SK-N-SH treated with all-trans-retinoic acid at 6 μM for 48 hours (cell line): ENCODE measurements around the gene ZYG11A.
"Not testable (repeated sequence)": the region's sequence is repeated elsewhere in the genome, so short reads cannot be mapped to it uniquely, and the experiment has no call there.

Experiments
- ATAC-seq: fragments of 200-7000 bp; cut with Tn5 transposase; 3 replicates; pipeline ENCODE4 v1.9.1; 2020; ENCODE audit warnings: mild to moderate bottlenecking, moderate library complexity
- ARNTL ChIP-seq: fragments of 450-650 bp; formaldehyde crosslinking; IDR thresholded peaks from 2 replicates; pipeline ENCODE4 v1.5.0; 2020; ENCODE audit warnings: low read depth, mild to moderate bottlenecking, moderate library complexity, borderline replicate concordance
- CREB5 ChIP-seq: fragments of 250-450 bp; sonication (Bioruptor Pico); IDR thresholded peaks from 2 replicates; pipeline ENCODE4 v1.5.1; 2020; ENCODE audit warnings: low read depth, mild to moderate bottlenecking, moderate library complexity
- CSDC2 ChIP-seq: fragments of 250-450 bp; sonication (Bioruptor Pico); IDR thresholded peaks from 2 replicates; pipeline ENCODE4 v1.5.0; 2020; ENCODE audit warnings: mild to moderate bottlenecking, moderate library complexity
- CSRNP3 ChIP-seq: fragments of 250-450 bp; sonication (Bioruptor Pico); IDR thresholded peaks from 2 replicates; pipeline ENCODE4 v1.5.1; 2021; ENCODE audit warnings: mild to moderate bottlenecking, moderate library complexity
- ESRRG ChIP-seq: fragments of 250-450 bp; sonication (Bioruptor Pico); IDR thresholded peaks from 2 replicates; pipeline ENCODE4 v1.6.1; 2021; ENCODE audit warnings: mild to moderate bottlenecking
- GLIS3 ChIP-seq: fragments of 250-450 bp; sonication (Bioruptor Pico); IDR thresholded peaks from 2 replicates; pipeline ENCODE4 v1.5.0; 2020; ENCODE audit warnings: mild to moderate bottlenecking, moderate library complexity
- ISL1 ChIP-seq: fragments of 250-450 bp; sonication (Bioruptor Pico); IDR thresholded peaks from 2 replicates; pipeline ENCODE4 v2.1.2; 2022; ENCODE audit warnings: mild to moderate bottlenecking, moderate library complexity
- OSR1 ChIP-seq: fragments of 250-450 bp; sonication (Bioruptor Pico); IDR thresholded peaks from 2 replicates; pipeline ENCODE4 v1.8.0; 2022; ENCODE audit warnings: moderate library complexity, mild to moderate bottlenecking, inconsistent platforms
- PATZ1 ChIP-seq: fragments of 250-450 bp; sonication (Bioruptor Pico); IDR thresholded peaks from 2 replicates; pipeline ENCODE4 v1.8.0; 2020; ENCODE audit warnings: mild to moderate bottlenecking, moderate library complexity, borderline replicate concordance
- POU6F1 ChIP-seq: fragments of 250-450 bp; sonication (Bioruptor Pico); IDR thresholded peaks from 2 replicates; pipeline ENCODE4 v1.8.0; 2021; ENCODE audit warnings: low read depth, mild to moderate bottlenecking, moderate library complexity, borderline replicate concordance
- RARB ChIP-seq: fragments of 250-450 bp; sonication (Bioruptor Pico); IDR thresholded peaks from 2 replicates; pipeline ENCODE4 v1.8.0; 2021; ENCODE audit warnings: mild to moderate bottlenecking, moderate library complexity
- SNAI2 ChIP-seq: fragments of 250-450 bp; sonication (Bioruptor Pico); IDR thresholded peaks from 2 replicates; pipeline ENCODE4 v1.5.0; 2020; ENCODE audit warnings: mild to moderate bottlenecking, moderate library complexity
- TCF4 ChIP-seq: fragments of 250-450 bp; sonication (Bioruptor Pico); IDR thresholded peaks from 2 replicates; pipeline ENCODE4 v1.8.0; 2021; ENCODE audit warnings: mild to moderate bottlenecking, moderate library complexity, borderline replicate concordance
- TOX ChIP-seq: fragments of 250-450 bp; sonication (Bioruptor Pico); IDR thresholded peaks from 2 replicates; pipeline ENCODE4 v1.8.0; 2021; ENCODE audit warnings: mild to moderate bottlenecking, moderate library complexity, borderline replicate concordance
- TSHZ2 ChIP-seq: fragments of 250-450 bp; sonication (Bioruptor Pico); IDR thresholded peaks from 2 replicates; pipeline ENCODE4 v1.5.0; 2020; ENCODE audit warnings: mild to moderate bottlenecking, moderate library complexity
- ZC3H10 ChIP-seq: fragments of 250-450 bp; sonication (Bioruptor Pico); IDR thresholded peaks from 2 replicates; pipeline ENCODE4 v1.5.1; 2021; ENCODE audit warnings: mild to moderate bottlenecking, moderate library complexity
- ZFP3 ChIP-seq: fragments of 250-450 bp; sonication (Bioruptor Pico); IDR thresholded peaks from 2 replicates; pipeline ENCODE4 v1.5.0; 2020; ENCODE audit warnings: mild to moderate bottlenecking, moderate library complexity
- ZFP30 ChIP-seq: fragments of 450-650 bp; formaldehyde crosslinking; IDR thresholded peaks from 2 replicates; pipeline ENCODE4 v1.5.0; 2022; ENCODE audit warnings: mild to moderate bottlenecking, moderate library complexity
- ZNF565 ChIP-seq: fragments of 450-650 bp; formaldehyde crosslinking; conservative IDR thresholded peaks from 2 replicates; pipeline ENCODE4 v1.5.0; 2020; ENCODE audit warnings: low read depth, mild to moderate bottlenecking, moderate library complexity
- ZNF70 ChIP-seq: fragments of 450-650 bp; formaldehyde crosslinking; IDR thresholded peaks from 2 replicates; pipeline ENCODE4 v1.5.0; 2020; ENCODE audit warnings: mild to moderate bottlenecking, moderate library complexity
- ZNF8 ChIP-seq: fragments of 450-650 bp; formaldehyde crosslinking; IDR thresholded peaks from 2 replicates; pipeline ENCODE4 v1.5.0; 2020; ENCODE audit warnings: mild to moderate bottlenecking, moderate library complexity

The ZYG11A gene

GRCh38 chr1:52862666-52863458, 20.3 kb downstream of the ZYG11A start:
- ATAC-seq = no peak
- TF ChIP-seq RARB (CRISPR knock-in tag) = no peak
- no peak for TF ChIP-seq ZC3H10 (CRISPR knock-in tag)
- TF ChIP-seq ZFP30 = no peak
- no peak for TF ChIP-seq GLIS3
- TF ChIP-seq ZNF565 (CRISPR knock-in tag) = no peak
- TF ChIP-seq CSDC2 (CRISPR knock-in tag) = no peak
- no peak for TF ChIP-seq ARNTL (CRISPR knock-in tag)
- TF ChIP-seq TSHZ2 (CRISPR knock-in tag) = no peak
- TF ChIP-seq ZNF8 (CRISPR knock-in tag) = no peak
- TF ChIP-seq SNAI2 (CRISPR knock-in tag) = no peak
- TF ChIP-seq CSRNP3 = no peak
- TF ChIP-seq PATZ1 = no peak
- no peak for TF ChIP-seq ISL1 (CRISPR knock-in tag)
- no peak for TF ChIP-seq ESRRG (CRISPR knock-in tag)
- TF ChIP-seq TCF4 (CRISPR knock-in tag) = no peak
- no peak for TF ChIP-seq CREB5
- TF ChIP-seq, all 23 proteins: peak for 0

- no peak for ATAC-seq
- TF ChIP-seq ESRRG (CRISPR knock-in tag) = no peak
- TF ChIP-seq ZNF565 (CRISPR knock-in tag) = no peak
- TF ChIP-seq ZFP3 (CRISPR knock-in tag) = no peak
- TF ChIP-seq OSR1 (CRISPR knock-in tag) = no peak
- TF ChIP-seq SNAI2 (CRISPR knock-in tag) = no peak
- TF ChIP-seq ZNF70 (CRISPR knock-in tag) = no peak
- no peak for TF ChIP-seq CSRNP3
- TF ChIP-seq ZC3H10 (CRISPR knock-in tag) = no peak
- TF ChIP-seq RARB (CRISPR knock-in tag) = no peak
- TF ChIP-seq ISL1 (CRISPR knock-in tag) = no peak
- no peak for TF ChIP-seq CREB5
- TF ChIP-seq GLIS3 = no peak
- no peak for TF ChIP-seq TOX (CRISPR knock-in tag)
- no peak for TF ChIP-seq TCF4 (CRISPR knock-in tag)
- TF ChIP-seq PATZ1 = no peak
- no peak for TF ChIP-seq POU6F1
Observed at GRCh38 chr1:52867087-52867863, 24.7 kb downstream of the ZYG11A start.

GRCh38 chr1:52869727-52870126, 27.2 kb downstream of the ZYG11A start:
- ATAC-seq = not testable (repeated sequence)
